Measurements from ENCODE around the gene TUBA1C. TPM values are rescaled to one million over a fixed set of nuclear protein-coding genes. Genes with fewer than 3 reads are reported as not detected.

The TUBA1C gene
- total and polyA plus RNA-seq, 9 of the 15 experiments (the other 6 are each of a cell fraction or from before 2014, with no cell fraction given), result 755 to 3,012 (median 914) TPM

GRCh38 chr12:49227713-49228112 is 37.2 kb upstream of the TUBA1C start:
- POLR2A ChIA-PET, result interaction anchor here (0.7 to 1.8 kb wide), 2 partner anchors 97 to 497 kb away, joined by 4 to 6 read pairs; partner anchors contain the start of gene TUBA1B
- Histone ChIP-seq H3K9ac (ENCODE audit: insufficient read depth in 1 of 2, low read depth in 2 of 2, low read length in 2 of 2) (no peak overlapping the region), H3K9me3 (replicated peaks; ENCODE audit: control insufficient read depth, insufficient read depth, low read depth, low read length) (no peaks in the 10 kb centered on the region), H3K9me1 (ENCODE audit: control insufficient read depth, insufficient read depth, low read length) (no peaks in the 10 kb centered on the region), H3K36me3 (ENCODE audit: control insufficient read depth, insufficient read depth, low read length) (no peaks in the 10 kb centered on the region), H4K20me1 (replicated peaks; ENCODE audit: control insufficient read depth, insufficient read depth, low read length) (no peaks in the 10 kb centered on the region), H3K4me2 (ENCODE audit: insufficient read depth, low read length) (no peak overlapping the region), H3K27me3 (ENCODE audit: control insufficient read depth in 2 of 2, insufficient read depth in 2 of 2, low read length in 2 of 2) (no peaks in the 10 kb centered on the region), H3K79me2 (ENCODE audit: control insufficient read depth, insufficient read depth, low read length) (no peaks in the 10 kb centered on the region), H3K4me3 (no peak overlapping the region), H3K4me1 (replicated peaks in 1 of 2; ENCODE audit: control insufficient read depth in 2 of 2, insufficient read depth in 2 of 2, low read length in 2 of 2) (peaks cover 6 to 24% of the 10 kb centered on the region in 2 experiments), H3K27ac (ENCODE audit: extremely low read depth, low read depth, low read length) (no peak overlapping the region), H2AFZ (ENCODE audit: low read depth, low read length) (no peak overlapping the region)
- ATAC-seq (no peak), FAIRE-seq (no peak), DNase-seq (ENCODE audit: extremely low read depth in 1 of 4, low spot score in 3 of 4) (no peak)
- intact Hi-C loops (cut with micrococcal nuclease), result no loop called here
- CTCF ChIA-PET (ENCODE audit: low intra/inter-chr PET ratio), result no interaction called here
- no TSS peak for BruUV-seq (replicated peaks)
- in situ Hi-C loops (cut with MboI), result no loop called here
- WGBS (ENCODE audit: insufficient coverage, low coverage, missing lambda C conversion rate), result 92% methylated on average over 3 of the region's 3 CpGs
- no peak for TF ChIP-seq ARNT (IDR thresholded peaks at IDR 0.05)
- TF ChIP-seq JUN (IDR thresholded peaks at IDR 0.05; ENCODE audit: borderline replicate concordance, low read depth, low read length), result no peak
- TF ChIP-seq JUN (CRISPR knock-in tag; IDR thresholded peaks at IDR 0.05; ENCODE audit: borderline replicate concordance), result no peak
- no peak for TF ChIP-seq FOXK2 (conservative IDR thresholded peaks at IDR 0.05 in 1 of 2, IDR thresholded peaks at IDR 0.05 in 1 of 2; ENCODE audit: low read depth in 2 of 2)
- TF ChIP-seq ZHX1 (conservative IDR thresholded peaks at IDR 0.05; ENCODE audit: low read length), result no peak
- no peak for TF ChIP-seq ZNF696 (CRISPR knock-in tag; conservative IDR thresholded peaks at IDR 0.05)
- TF ChIP-seq ZNF644 (tag; IDR thresholded peaks at IDR 0.05; ENCODE audit: low read depth), result no peak
- no peak for TF ChIP-seq E2F1 (CRISPR knock-in tag; IDR thresholded peaks at IDR 0.05)
- TF ChIP-seq MCM3 (IDR thresholded peaks at IDR 0.05), result no peak
- no peak for TF ChIP-seq CREB3L1 (IDR thresholded peaks at IDR 0.05; ENCODE audit: borderline replicate concordance, low read depth)
- TF ChIP-seq PYGO2 (tag; IDR thresholded peaks at IDR 0.05), result no peak
- no peak for TF ChIP-seq CREM (IDR thresholded peaks at IDR 0.05; ENCODE audit: low read depth)
- TF ChIP-seq ZBTB5 (IDR thresholded peaks at IDR 0.05), result no peak
- no peak for TF ChIP-seq BRF2 (IDR thresholded peaks at IDR 0.05; ENCODE audit: borderline replicate concordance, insufficient read depth, insufficient read length)
- TF ChIP-seq ZNF785 (CRISPR knock-in tag; IDR thresholded peaks at IDR 0.05), result no peak

Data from K562 (cell line).